ENCODE data around the gene PHF14. TPM values are rescaled to one million over a fixed set of nuclear protein-coding genes. Genes with fewer than 3 reads are reported as not detected.

The PHF14 gene
- total RNA-seq, 4 donors from 2014 or later: 15.4 to 38.9 (median 35.6) TPM

DNA sequence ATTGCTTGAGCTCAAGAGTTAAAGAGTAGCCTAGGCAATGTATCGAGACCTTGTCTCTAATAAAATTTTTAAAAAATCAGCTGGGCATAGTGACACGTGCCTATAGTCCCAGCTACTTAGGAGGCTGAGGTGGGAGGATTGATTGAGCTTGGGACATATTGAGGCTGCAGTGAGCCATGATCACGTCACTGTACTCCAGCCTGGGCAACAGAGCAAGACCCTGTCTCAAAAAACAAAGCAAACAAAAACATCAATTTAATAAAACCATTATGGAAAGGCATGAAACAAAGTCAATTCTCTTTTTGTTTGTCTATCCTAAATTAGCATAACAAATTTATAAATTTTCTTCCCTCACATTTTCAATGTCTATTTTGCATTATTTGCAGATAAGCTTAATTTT lies 108.4 kb downstream of the PHF14 start:
- Histone ChIP-seq H3K27me3 (no peaks in the 10 kb centered on the region), H3K4me1 (no peaks in the 10 kb centered on the region), H3K36me3 (peaks cover 0 to 13% (median 0%) of the 10 kb centered on the region in 3 donors), H3K4me3 (no peak overlapping the region), H3K27ac (no peak overlapping the region), H3K9me3 (peaks cover 0 to 11% (median 0%) of the 10 kb centered on the region in 3 donors)
- WGBS, 2 donors: 87 to 97% methylated on average over 3 of the region's 3 CpGs
- DNase-seq: no peak
- no peak for TF ChIP-seq POLR2A (IDR thresholded peaks at IDR 0.05)
- intact Hi-C loops (cut with DNase I): no loop called here

DNA sequence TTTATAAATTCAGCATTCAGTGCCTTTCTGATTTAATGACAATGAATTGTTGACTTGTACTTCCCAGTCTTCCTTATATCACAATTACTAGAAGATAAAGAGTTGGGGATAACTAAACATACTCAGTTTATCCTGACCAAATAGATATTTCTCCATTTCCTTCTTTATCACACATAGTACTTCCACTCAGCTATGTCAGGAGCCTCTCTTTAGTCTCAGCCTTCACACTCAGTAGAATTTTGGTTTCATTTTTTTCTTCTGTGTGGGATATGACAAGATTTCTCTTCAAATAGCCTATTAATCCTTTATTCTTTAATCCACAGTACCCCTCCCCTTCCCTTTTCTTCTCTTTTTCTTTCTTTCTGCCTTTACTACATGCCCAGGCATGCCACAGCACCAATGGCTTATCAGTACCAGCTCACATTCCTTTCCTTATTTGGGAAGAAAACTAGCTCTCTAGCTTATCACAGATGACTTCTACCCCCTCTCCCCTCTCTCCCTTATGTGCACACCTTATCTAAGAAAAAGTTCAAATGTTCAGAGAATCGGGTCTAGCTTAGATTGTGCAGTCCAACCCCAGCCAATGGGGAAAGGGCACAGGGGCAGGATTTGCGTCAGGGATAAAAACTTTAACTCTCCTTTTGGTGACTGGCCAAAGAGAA lies 109.0 kb downstream of the PHF14 start:
- Histone ChIP-seq H3K27me3 (no peaks in the 10 kb centered on the region), H3K4me1 (no peaks in the 10 kb centered on the region), H3K36me3 (peaks cover 0 to 19% (median 0%) of the 10 kb centered on the region in 3 donors), H3K9me3 (peaks cover 0 to 11% (median 0%) of the 10 kb centered on the region in 3 donors), H3K27ac (no peak overlapping the region), H3K4me3 (no peak overlapping the region)
- no peak for DNase-seq
- WGBS, 2 donors: 79 to 82% methylated on average over 2 of the region's 2 CpGs
- intact Hi-C loops (cut with DNase I): no loop called here
- no peak for TF ChIP-seq POLR2A (IDR thresholded peaks at IDR 0.05)
- TF ChIP-seq, protein P1, sequence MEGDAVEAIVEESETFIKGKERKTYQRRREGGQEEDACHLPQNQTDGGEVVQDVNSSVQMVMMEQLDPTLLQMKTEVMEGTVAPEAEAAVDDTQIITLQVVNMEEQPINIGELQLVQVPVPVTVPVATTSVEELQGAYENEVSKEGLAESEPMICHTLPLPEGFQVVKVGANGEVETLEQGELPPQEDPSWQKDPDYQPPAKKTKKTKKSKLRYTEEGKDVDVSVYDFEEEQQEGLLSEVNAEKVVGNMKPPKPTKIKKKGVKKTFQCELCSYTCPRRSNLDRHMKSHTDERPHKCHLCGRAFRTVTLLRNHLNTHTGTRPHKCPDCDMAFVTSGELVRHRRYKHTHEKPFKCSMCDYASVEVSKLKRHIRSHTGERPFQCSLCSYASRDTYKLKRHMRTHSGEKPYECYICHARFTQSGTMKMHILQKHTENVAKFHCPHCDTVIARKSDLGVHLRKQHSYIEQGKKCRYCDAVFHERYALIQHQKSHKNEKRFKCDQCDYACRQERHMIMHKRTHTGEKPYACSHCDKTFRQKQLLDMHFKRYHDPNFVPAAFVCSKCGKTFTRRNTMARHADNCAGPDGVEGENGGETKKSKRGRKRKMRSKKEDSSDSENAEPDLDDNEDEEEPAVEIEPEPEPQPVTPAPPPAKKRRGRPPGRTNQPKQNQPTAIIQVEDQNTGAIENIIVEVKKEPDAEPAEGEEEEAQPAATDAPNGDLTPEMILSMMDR (IDR thresholded peaks at IDR 0.05): no peak

DNA sequence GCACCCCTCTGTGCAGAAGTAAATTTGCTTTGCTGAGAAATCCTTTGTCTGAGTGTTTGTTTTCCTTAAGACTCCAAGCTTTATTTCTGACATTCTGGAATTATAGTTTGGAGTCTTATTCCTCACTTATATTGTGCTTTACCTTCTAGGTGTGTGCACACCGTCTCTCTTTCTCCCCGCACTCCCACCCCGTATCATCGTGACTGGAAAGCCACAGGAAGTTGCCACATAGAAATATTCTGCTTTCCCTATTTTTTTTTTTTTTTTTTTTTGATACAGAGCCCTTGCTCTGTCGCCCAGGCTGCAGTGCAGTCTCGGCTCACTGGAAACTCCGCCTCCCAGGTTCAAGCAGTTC lies 109.5 kb downstream of the PHF14 start:
- H3K27ac ChIP-seq: no peak overlapping the region
- peaks cover 0 to 24% (median 0%) of the 10 kb centered on the region in 3 donors for H3K36me3 ChIP-seq
- WGBS, 2 donors: 75 to 92% methylated on average over 6 to 7 of the region's 7 CpGs
- intact Hi-C loops (cut with DNase I): no loop called here
- no peak for DNase-seq
- TF ChIP-seq, protein P1 (IDR thresholded peaks at IDR 0.05): no peak
- no peak for TF ChIP-seq POLR2A (IDR thresholded peaks at IDR 0.05)
- no peak overlapping the region for H3K4me3 ChIP-seq
- no peaks in the 10 kb centered on the region for H3K27me3 ChIP-seq
- peaks cover 0 to 11% (median 0%) of the 10 kb centered on the region in 3 donors for H3K9me3 ChIP-seq
- no peaks in the 10 kb centered on the region for H3K4me1 ChIP-seq

DNA sequence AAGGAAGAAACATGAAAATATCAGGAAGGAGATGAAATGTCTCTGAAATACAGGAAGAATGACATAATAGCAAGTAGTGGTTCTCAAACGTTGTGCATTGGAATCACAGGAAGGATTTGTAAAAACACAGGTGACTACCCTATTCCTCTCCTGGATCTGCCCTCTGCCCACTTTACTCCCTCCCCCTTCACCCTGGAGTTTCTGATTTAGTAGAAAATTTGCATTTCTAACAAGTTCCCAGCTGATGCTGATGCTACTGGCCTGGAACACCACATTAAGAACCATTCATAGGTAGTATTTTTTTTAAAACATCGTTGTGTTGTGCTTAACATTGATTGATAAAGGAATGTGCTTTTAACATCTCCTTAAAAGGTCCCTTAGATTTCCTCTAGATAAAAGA lies 130.9 kb downstream of the PHF14 start:
- Histone ChIP-seq H3K36me3 (peaks cover 0 to 13% (median 0%) of the 10 kb centered on the region in 3 donors), H3K27ac (no peak overlapping the region), H3K4me1 (no peaks in the 10 kb centered on the region), H3K4me3 (no peak overlapping the region), H3K27me3 (no peaks in the 10 kb centered on the region), H3K9me3 (no peaks in the 10 kb centered on the region)
- TF ChIP-seq, protein P1 (IDR thresholded peaks at IDR 0.05): no peak
- TF ChIP-seq POLR2A (IDR thresholded peaks at IDR 0.05): no peak
- no peak for DNase-seq
- intact Hi-C loops (cut with DNase I): no loop called here
- 50 to 63% methylated on average over 2 of the region's 2 CpGs for WGBS, 2 donors

DNA sequence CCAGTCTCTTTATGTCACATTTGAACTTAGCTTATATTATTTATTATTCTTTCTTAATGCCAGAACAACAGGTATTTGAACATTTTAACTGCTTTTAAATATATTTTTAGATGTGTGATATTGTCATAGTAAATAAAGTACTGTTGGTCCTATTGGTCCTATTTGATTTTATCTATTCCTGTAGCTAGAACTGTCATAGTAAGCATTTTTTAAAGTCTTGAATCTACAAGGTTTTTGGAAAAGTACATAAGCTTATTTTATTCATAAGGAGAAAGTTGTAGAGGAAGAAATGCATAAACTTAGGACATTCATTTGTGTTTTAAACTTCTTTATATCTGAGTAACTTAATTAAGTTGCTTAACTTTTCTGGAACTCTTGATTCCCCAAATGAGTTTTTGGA lies 136.0 kb downstream of the PHF14 start:
- H3K27me3 ChIP-seq: no peaks in the 10 kb centered on the region
- H3K9me3 ChIP-seq: no peaks in the 10 kb centered on the region
- H3K4me1 ChIP-seq: no peaks in the 10 kb centered on the region
- no peak overlapping the region for H3K27ac ChIP-seq
- TF ChIP-seq, protein P1 (IDR thresholded peaks at IDR 0.05): no peak
- no peak for DNase-seq
- intact Hi-C loops (cut with DNase I): no loop called here
- H3K4me3 ChIP-seq: no peak overlapping the region
- H3K36me3 ChIP-seq: peaks cover 0 to 27% (median 0%) of the 10 kb centered on the region in 3 donors

All from esophagus squamous epithelium (tissue), 5 donors.